ENCODE results near the gene SELENOV. TPM values are rescaled to one million over a fixed set of nuclear protein-coding genes. Genes with fewer than 3 reads are reported as not detected.

The SELENOV gene
- total RNA-seq, 1 donor: not detected

- no peak for TF ChIP-seq CTCF (IDR thresholded peaks at IDR 0.05; ENCODE audit: extremely low read depth, low read depth, low read length)
- no peak overlapping the region for H3K4me2 ChIP-seq (ENCODE audit: insufficient read depth, low read length)
- H3K36me3 ChIP-seq (ENCODE audit: insufficient read depth, low read length): peaks cover 26% of the 10 kb centered on the region
- H3K4me3 ChIP-seq (ENCODE audit: insufficient read depth, low read length): no peak overlapping the region
- no peak overlapping the region for H2AFZ ChIP-seq (ENCODE audit: low read length)
- peaks cover 3% of the 10 kb centered on the region for H4K20me1 ChIP-seq (ENCODE audit: insufficient read depth, low read length)
- H3K9me3 ChIP-seq (ENCODE audit: low read depth, low read length): no peaks in the 10 kb centered on the region
- H3K4me1 ChIP-seq (ENCODE audit: insufficient read depth, low read length): peaks cover 13% of the 10 kb centered on the region
- H3K79me2 ChIP-seq (ENCODE audit: insufficient read depth, low read length): peaks cover 39% of the 10 kb centered on the region
- H3K27me3 ChIP-seq (ENCODE audit: insufficient read depth, low read length): no peaks in the 10 kb centered on the region
- DNase-seq (ENCODE audit: insufficient read length, low spot score, missing footprints): no peak
- H3K27ac ChIP-seq (ENCODE audit: low read depth, low read length): no peak overlapping the region
These were observed 31.8 kb upstream of the SELENOV start for GRCh38 chr19:39483141-39483540.

DNA sequence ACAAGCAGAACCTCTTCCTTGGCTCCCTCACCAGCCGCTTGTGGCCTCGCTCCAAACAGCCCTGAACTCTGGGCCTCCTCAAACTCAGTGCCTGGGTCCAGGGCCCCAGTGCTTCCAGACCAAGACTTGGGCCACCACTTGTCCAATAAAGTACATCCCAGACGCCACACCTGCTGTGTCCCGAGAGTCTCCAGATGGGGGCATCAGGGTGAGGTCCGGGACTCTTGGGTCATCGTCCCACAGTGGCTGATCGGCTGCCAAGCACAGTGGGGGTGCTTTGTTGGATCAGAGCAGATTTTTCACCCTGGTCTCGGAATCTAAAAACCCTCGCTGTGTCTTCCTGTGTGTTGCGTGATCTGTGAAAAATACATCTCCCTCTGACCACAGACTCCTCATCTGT is 25.2 kb upstream of the SELENOV start:
- Histone ChIP-seq H3K36me3 (ENCODE audit: insufficient read depth, low read length) (peaks cover 41% of the 10 kb centered on the region), H3K4me2 (ENCODE audit: insufficient read depth, low read length) (no peak overlapping the region), H3K27me3 (ENCODE audit: insufficient read depth, low read length) (no peaks in the 10 kb centered on the region), H3K79me2 (ENCODE audit: insufficient read depth, low read length) (peaks cover 10% of the 10 kb centered on the region), H2AFZ (ENCODE audit: low read length) (no peak overlapping the region), H3K27ac (ENCODE audit: low read depth, low read length) (no peak overlapping the region), H3K9me3 (ENCODE audit: low read depth, low read length) (no peaks in the 10 kb centered on the region), H3K4me1 (ENCODE audit: insufficient read depth, low read length) (no peaks in the 10 kb centered on the region), H4K20me1 (ENCODE audit: insufficient read depth, low read length) (no peaks in the 10 kb centered on the region), H3K4me3 (ENCODE audit: insufficient read depth, low read length) (no peak overlapping the region)
- DNase-seq (ENCODE audit: insufficient read length, low spot score, missing footprints): no peak
- TF ChIP-seq CTCF (IDR thresholded peaks at IDR 0.05; ENCODE audit: extremely low read depth, low read depth, low read length): no peak

DNA sequence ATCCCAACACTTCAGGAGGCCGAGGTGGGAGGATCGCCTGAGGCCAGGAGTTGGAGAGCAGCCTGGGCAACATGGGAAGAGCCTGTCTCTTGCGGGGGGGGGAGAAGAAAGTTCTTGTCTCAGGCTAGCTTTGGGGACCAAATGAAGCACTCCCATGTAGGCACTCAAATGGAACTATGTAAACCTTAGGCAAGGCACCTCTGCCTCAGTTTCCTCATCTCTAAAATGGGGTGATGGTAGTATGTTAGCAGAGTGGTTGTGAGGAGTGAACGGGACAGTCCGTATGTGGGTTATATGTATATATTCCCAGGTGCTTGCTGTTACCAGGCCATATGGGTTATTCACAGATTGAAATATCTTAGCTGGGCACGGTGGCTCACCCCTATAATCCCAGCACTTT is 22.7 kb upstream of the SELENOV start:
- no peak for TF ChIP-seq CTCF (IDR thresholded peaks at IDR 0.05; ENCODE audit: extremely low read depth, low read depth, low read length)
- DNase-seq (ENCODE audit: insufficient read length, low spot score, missing footprints): peak; percentile 32
- Histone ChIP-seq H3K27ac (ENCODE audit: low read depth, low read length) (no peak overlapping the region), H3K79me2 (ENCODE audit: insufficient read depth, low read length) (no peaks in the 10 kb centered on the region), H2AFZ (ENCODE audit: low read length) (no peak overlapping the region), H3K9me3 (ENCODE audit: low read depth, low read length) (no peaks in the 10 kb centered on the region), H3K4me3 (ENCODE audit: insufficient read depth, low read length) (no peak overlapping the region), H3K36me3 (ENCODE audit: insufficient read depth, low read length) (peaks cover 26% of the 10 kb centered on the region), H3K4me1 (ENCODE audit: insufficient read depth, low read length) (no peaks in the 10 kb centered on the region), H3K4me2 (ENCODE audit: insufficient read depth, low read length) (no peak overlapping the region), H3K27me3 (ENCODE audit: insufficient read depth, low read length) (peaks cover 12% of the 10 kb centered on the region), H4K20me1 (ENCODE audit: insufficient read depth, low read length) (no peaks in the 10 kb centered on the region)

DNA sequence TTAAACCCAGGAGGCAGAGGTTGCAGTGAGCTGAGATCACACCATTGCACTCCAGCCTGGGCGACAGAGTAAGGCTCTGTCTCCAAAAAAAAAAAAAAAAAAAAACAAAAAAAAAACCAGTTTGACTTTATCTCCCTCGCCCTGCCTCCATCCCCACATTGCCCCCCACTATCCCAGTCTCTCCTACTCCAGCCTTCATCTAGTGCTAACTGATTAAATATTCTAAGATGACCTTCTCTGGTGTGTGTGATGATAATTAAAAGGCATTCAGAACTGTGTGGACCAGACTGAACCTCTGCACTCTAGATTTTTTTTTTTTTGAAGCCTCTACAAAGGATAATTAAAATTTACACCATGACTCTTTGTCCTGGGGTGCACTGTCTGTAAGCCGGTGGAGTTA is 22.2 kb upstream of the SELENOV start:
- Histone ChIP-seq H2AFZ (ENCODE audit: low read length) (no peak overlapping the region), H3K79me2 (ENCODE audit: insufficient read depth, low read length) (no peaks in the 10 kb centered on the region), H3K27ac (ENCODE audit: low read depth, low read length) (no peak overlapping the region), H3K36me3 (ENCODE audit: insufficient read depth, low read length) (peaks cover 26% of the 10 kb centered on the region), H3K4me1 (ENCODE audit: insufficient read depth, low read length) (no peaks in the 10 kb centered on the region), H4K20me1 (ENCODE audit: insufficient read depth, low read length) (no peaks in the 10 kb centered on the region), H3K4me2 (ENCODE audit: insufficient read depth, low read length) (no peak overlapping the region), H3K9me3 (ENCODE audit: low read depth, low read length) (no peaks in the 10 kb centered on the region), H3K27me3 (ENCODE audit: insufficient read depth, low read length) (peaks cover 18% of the 10 kb centered on the region), H3K4me3 (ENCODE audit: insufficient read depth, low read length) (no peak overlapping the region)
- DNase-seq (ENCODE audit: insufficient read length, low spot score, missing footprints): no peak
- no peak for TF ChIP-seq CTCF (IDR thresholded peaks at IDR 0.05; ENCODE audit: extremely low read depth, low read depth, low read length)
